Thyroid gland (tissue), 4 donors: Measurements from ENCODE around the gene DFFB.

Source experiments
- CTCF ChIP-seq, 6 experiments: fragments of 200-600 bp in 3 of 6; fragments of 450-650 bp in 3 of 6; sonication (generic) in 3 of 6; IDR thresholded peaks; one replicate each; pipeline ENCODE4 v1.5.1; 2016 to 2019; ENCODE audit warnings: antibody characterized with exemption in 6 of 6, mild to moderate bottlenecking in 2 of 6, inconsistent platforms in 1 of 6, moderate library complexity in 1 of 6
- POLR2A ChIP-seq, 2 donors: fragments of 450-650 bp; IDR thresholded peaks; one replicate each; pipeline ENCODE4 v1.6.1; 2017; ENCODE audit warnings: antibody characterized with exemption in 2 of 2, mild to moderate bottlenecking in 2 of 2, moderate library complexity in 1 of 2

- TF ChIP-seq CTCF (IDR thresholded peaks at IDR 0.05) (no peak), POLR2A (IDR thresholded peaks at IDR 0.05) (no peak)
Observed at GRCh38 chr1:3924186-3924824, 67.0 kb downstream of the DFFB start.
